ENCODE results near the gene ALK. TPM values are rescaled to one million over a fixed set of nuclear protein-coding genes. Genes with fewer than 3 reads are reported as not detected.

The ALK gene
- total RNA-seq, 1 experiment from 2014 or later = not detected

GRCh38 chr2:29561181-29561580 lies 360.2 kb downstream of the ALK start:
- H3T11ph ChIP-seq (ENCODE audit: low read length) = no peak overlapping the region
- no peak overlapping the region for H2AFZ ChIP-seq (ENCODE audit: low read length)
- no peak for TF ChIP-seq CTCF (conservative IDR thresholded peaks at IDR 0.05)
- H3K56ac ChIP-seq (ENCODE audit: insufficient read length, low read depth, low read length) = no peak overlapping the region
- no peaks in the 10 kb centered on the region for H3K23me2 ChIP-seq (ENCODE audit: insufficient read length, low read depth, low read length, poor library complexity, severe bottlenecking)
- H3K4ac ChIP-seq (ENCODE audit: low read depth, low read length) = no peak overlapping the region
- H2BK15ac ChIP-seq (ENCODE audit: low read depth, low read length) = no peak overlapping the region
- no peak overlapping the region for H3K9ac ChIP-seq (ENCODE audit: extremely low read depth, insufficient read length, low read length)
- no peaks in the 10 kb centered on the region for H3K4me1 ChIP-seq (ENCODE audit: insufficient read depth, low read length)
- no peak overlapping the region for H3K14ac ChIP-seq (ENCODE audit: insufficient read depth, low read length)
- Mint-ChIP-seq H3K36me3 (ENCODE audit: insufficient read depth in 1 of 3, low read depth in 3 of 3) (no peaks in the 10 kb centered on the region; a peak in 1 of 7 replicates), H3K4me1 (no peaks in the 10 kb centered on the region), H3K4me3 (no peak overlapping the region), H3K9me3 (no peaks in the 10 kb centered on the region; a peak in 1 of 5 replicates), H3K27ac (no peak overlapping the region), H3K27me3 (ENCODE audit: low read depth) (no peaks in the 10 kb centered on the region; the same call in 1 of the 2 replicates)
- H3K27me3 ChIP-seq (ENCODE audit: insufficient read depth, low read length) = no peaks in the 10 kb centered on the region
- no peak overlapping the region for H2AK5ac ChIP-seq (ENCODE audit: insufficient read length, low read length)
- H2BK5ac ChIP-seq (ENCODE audit: insufficient read length, low read length) = no peak overlapping the region
- H3K23ac ChIP-seq (ENCODE audit: insufficient read length, low read depth, low read length) = no peak overlapping the region
- no peak overlapping the region for H2BK20ac ChIP-seq (ENCODE audit: low read depth, low read length, poor library complexity, severe bottlenecking)
- H3K18ac ChIP-seq (ENCODE audit: insufficient read length, low read depth, low read length) = no peak overlapping the region
- H3K79me1 ChIP-seq (ENCODE audit: insufficient read depth, low read depth, low read length, poor library complexity, severe bottlenecking) = no peaks in the 10 kb centered on the region
- H4K20me1 ChIP-seq (ENCODE audit: control insufficient read depth, insufficient read depth, insufficient read length) = no peaks in the 10 kb centered on the region
- no peak overlapping the region for H4K91ac ChIP-seq (ENCODE audit: insufficient read length, low read depth, low read length)
- no peaks in the 10 kb centered on the region for H3K79me2 ChIP-seq (ENCODE audit: insufficient read depth, low read length)
- no peak overlapping the region for H4K8ac ChIP-seq (replicated peaks; ENCODE audit: insufficient read length, low read depth, low read length)
- no peaks in the 10 kb centered on the region for H3K9me3 ChIP-seq (ENCODE audit: control insufficient read depth, low read depth, low read length)
- DNase-seq = no peak
- H2BK120ac ChIP-seq (ENCODE audit: low read depth, low read length, poor library complexity, severe bottlenecking) = no peak overlapping the region
- H3K27ac ChIP-seq (ENCODE audit: insufficient read length, low read depth, low read length) = no peak overlapping the region
- H2BK12ac ChIP-seq (ENCODE audit: insufficient read length, low read depth, low read length) = no peak overlapping the region
- H3K4me2 ChIP-seq (ENCODE audit: insufficient read depth, insufficient read length, low read length) = no peak overlapping the region
- no peak overlapping the region for H4K5ac ChIP-seq (ENCODE audit: insufficient read length, low read depth, low read length)
- WGBS (ENCODE audit: extremely low coverage, insufficient read length, low lambda C conversion rate) = no CpG with 5 or more reads among the region's 6 CpGs
